Gastroesophageal sphincter (tissue), 3 donors: ENCODE data around the gene THRB.

Source experiments
- EP300 ChIP-seq: sonication (generic); formaldehyde crosslinking; IDR thresholded peaks from one replicate; pipeline ENCODE4 v1.6.1; 2017; ENCODE audit warnings: antibody characterized with exemption, mild to moderate bottlenecking
- POLR2A ChIP-seq, 2 donors: fragments of 450-650 bp; IDR thresholded peaks; one replicate each; pipeline ENCODE4 v1.6.1; 2017; ENCODE audit warnings: antibody characterized with exemption in 2 of 2, mild to moderate bottlenecking in 2 of 2, moderate library complexity in 1 of 2
- POLR2AphosphoS5 ChIP-seq: sonication (generic); formaldehyde crosslinking; IDR thresholded peaks from one replicate; pipeline ENCODE4 v1.6.1; 2017; ENCODE audit warnings: antibody characterized with exemption
- TF ChIP-seq, protein P1 (sequence below), 4 experiments: fragments of 200-600 bp in 2 of 4; fragments of 450-650 bp in 2 of 4; sonication (generic) in 1 of 4; IDR thresholded peaks; one replicate each; pipeline ENCODE4 v1.5.1; 2017 to 2019; ENCODE audit warnings: antibody characterized with exemption in 4 of 4, mild to moderate bottlenecking in 2 of 4, moderate library complexity in 2 of 4

GRCh38 chr3:24388611-24389010 lies 106.0 kb downstream of the THRB start:
- TF ChIP-seq POLR2A (IDR thresholded peaks at IDR 0.05) (no peak), POLR2AphosphoS5 (no peak), EP300 (no peak)
- TF ChIP-seq, protein P1, sequence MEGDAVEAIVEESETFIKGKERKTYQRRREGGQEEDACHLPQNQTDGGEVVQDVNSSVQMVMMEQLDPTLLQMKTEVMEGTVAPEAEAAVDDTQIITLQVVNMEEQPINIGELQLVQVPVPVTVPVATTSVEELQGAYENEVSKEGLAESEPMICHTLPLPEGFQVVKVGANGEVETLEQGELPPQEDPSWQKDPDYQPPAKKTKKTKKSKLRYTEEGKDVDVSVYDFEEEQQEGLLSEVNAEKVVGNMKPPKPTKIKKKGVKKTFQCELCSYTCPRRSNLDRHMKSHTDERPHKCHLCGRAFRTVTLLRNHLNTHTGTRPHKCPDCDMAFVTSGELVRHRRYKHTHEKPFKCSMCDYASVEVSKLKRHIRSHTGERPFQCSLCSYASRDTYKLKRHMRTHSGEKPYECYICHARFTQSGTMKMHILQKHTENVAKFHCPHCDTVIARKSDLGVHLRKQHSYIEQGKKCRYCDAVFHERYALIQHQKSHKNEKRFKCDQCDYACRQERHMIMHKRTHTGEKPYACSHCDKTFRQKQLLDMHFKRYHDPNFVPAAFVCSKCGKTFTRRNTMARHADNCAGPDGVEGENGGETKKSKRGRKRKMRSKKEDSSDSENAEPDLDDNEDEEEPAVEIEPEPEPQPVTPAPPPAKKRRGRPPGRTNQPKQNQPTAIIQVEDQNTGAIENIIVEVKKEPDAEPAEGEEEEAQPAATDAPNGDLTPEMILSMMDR (IDR thresholded peaks at IDR 0.05), result no peak
